ENCODE data around the gene DNAJB6. TPM values are rescaled to one million over a fixed set of nuclear protein-coding genes. Genes with fewer than 3 reads are reported as not detected.

Gene DNAJB6
- total RNA-seq, 4 donors from 2014 or later: 103 to 151 (median 139) TPM

GRCh38 chr7:157429001-157429679, 92.3 kb downstream of the DNAJB6 start:
- 89% methylated on average over 6 of the region's 15 CpGs for WGBS
- H3K27me3 ChIP-seq: peaks cover 0 to 7% (median 0%) of the 10 kb centered on the region in 4 donors
- intact Hi-C loops (cut with DNase I): no loop called here
- H3K9me3 ChIP-seq: no peaks in the 10 kb centered on the region
- no peak for DNase-seq (ENCODE audit: extremely low spot score)
- peaks cover 6 to 11% (median 9%) of the 10 kb centered on the region in 4 donors for H3K4me1 ChIP-seq
- H3K27ac ChIP-seq (replicated peaks in 1 of 4): no peak overlapping the region
- H3K4me3 ChIP-seq: no peak overlapping the region
- peaks cover 0 to 5% (median 0%) of the 10 kb centered on the region in 4 donors for H3K36me3 ChIP-seq
- TF ChIP-seq POLR2AphosphoS5 (IDR thresholded peaks at IDR 0.05) (no peak), EP300 (IDR thresholded peaks at IDR 0.05) (no peak), POLR2A (IDR thresholded peaks at IDR 0.05; ENCODE audit: low read depth) (no peak)
- TF ChIP-seq, protein P1, sequence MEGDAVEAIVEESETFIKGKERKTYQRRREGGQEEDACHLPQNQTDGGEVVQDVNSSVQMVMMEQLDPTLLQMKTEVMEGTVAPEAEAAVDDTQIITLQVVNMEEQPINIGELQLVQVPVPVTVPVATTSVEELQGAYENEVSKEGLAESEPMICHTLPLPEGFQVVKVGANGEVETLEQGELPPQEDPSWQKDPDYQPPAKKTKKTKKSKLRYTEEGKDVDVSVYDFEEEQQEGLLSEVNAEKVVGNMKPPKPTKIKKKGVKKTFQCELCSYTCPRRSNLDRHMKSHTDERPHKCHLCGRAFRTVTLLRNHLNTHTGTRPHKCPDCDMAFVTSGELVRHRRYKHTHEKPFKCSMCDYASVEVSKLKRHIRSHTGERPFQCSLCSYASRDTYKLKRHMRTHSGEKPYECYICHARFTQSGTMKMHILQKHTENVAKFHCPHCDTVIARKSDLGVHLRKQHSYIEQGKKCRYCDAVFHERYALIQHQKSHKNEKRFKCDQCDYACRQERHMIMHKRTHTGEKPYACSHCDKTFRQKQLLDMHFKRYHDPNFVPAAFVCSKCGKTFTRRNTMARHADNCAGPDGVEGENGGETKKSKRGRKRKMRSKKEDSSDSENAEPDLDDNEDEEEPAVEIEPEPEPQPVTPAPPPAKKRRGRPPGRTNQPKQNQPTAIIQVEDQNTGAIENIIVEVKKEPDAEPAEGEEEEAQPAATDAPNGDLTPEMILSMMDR (IDR thresholded peaks at IDR 0.05): no peak

DNA sequence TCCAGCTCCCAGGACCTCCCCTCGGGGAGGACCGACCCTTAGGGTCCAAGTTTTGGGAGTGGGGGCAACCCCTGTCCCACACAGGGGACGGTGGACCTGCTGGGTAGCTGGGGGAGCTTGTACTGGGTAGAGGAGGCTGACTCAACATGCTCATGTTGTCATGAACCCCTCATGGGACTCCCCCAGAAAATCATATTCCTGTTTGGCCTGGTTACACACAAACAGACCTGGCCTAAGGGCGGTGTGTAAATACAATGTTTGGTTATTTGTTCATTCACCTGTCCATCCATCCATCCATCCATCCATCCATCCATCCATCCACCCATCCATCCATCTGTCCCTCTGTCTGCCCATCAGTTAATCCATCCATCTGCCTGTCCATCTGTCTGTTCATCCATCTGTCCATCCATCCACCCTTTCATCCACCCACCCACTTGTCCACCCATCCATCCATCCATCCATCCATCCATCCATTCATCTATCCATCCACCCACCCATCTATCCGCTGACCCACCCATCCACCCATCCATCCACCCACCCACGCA, 92.9 kb downstream of the DNAJB6 start:
- H3K27me3 ChIP-seq: peaks cover 0 to 7% (median 0%) of the 10 kb centered on the region in 4 donors
- H3K9me3 ChIP-seq: no peaks in the 10 kb centered on the region
- WGBS: 96% methylated on average over 4 of the region's 6 CpGs
- peaks cover 6 to 11% (median 9%) of the 10 kb centered on the region in 4 donors for H3K4me1 ChIP-seq
- peaks cover 0 to under 1% (median 0%) of the 10 kb centered on the region in 4 donors for H3K36me3 ChIP-seq
- no peak overlapping the region for H3K27ac ChIP-seq (replicated peaks in 1 of 4)
- TF ChIP-seq EP300 (IDR thresholded peaks at IDR 0.05) (no peak), POLR2AphosphoS5 (IDR thresholded peaks at IDR 0.05) (no peak), POLR2A (IDR thresholded peaks at IDR 0.05; ENCODE audit: low read depth) (no peak)
- TF ChIP-seq, protein P1 (IDR thresholded peaks at IDR 0.05): no peak
- intact Hi-C loops (cut with DNase I): loop anchor here (5.0 to 10.0 kb wide), 2 partner anchors 455 to 978 kb away; no protein-coding TSS in a partner anchor
- DNase-seq (ENCODE audit: extremely low spot score): no peak
- H3K4me3 ChIP-seq: no peak overlapping the region

- H3K36me3 ChIP-seq: no peaks in the 10 kb centered on the region
- H3K27me3 ChIP-seq: peaks cover 0 to 7% (median 0%) of the 10 kb centered on the region in 4 donors
- H3K27ac ChIP-seq (replicated peaks in 1 of 4): no peak overlapping the region
- intact Hi-C loops (cut with DNase I): loop anchor here (5.0 to 10.0 kb wide), 2 partner anchors 454 to 977 kb away; no protein-coding TSS in a partner anchor
- no peak for DNase-seq (ENCODE audit: extremely low spot score)
- no peak overlapping the region for H3K4me3 ChIP-seq
- no peaks in the 10 kb centered on the region for H3K9me3 ChIP-seq
- TF ChIP-seq POLR2AphosphoS5 (IDR thresholded peaks at IDR 0.05) (no peak), EP300 (IDR thresholded peaks at IDR 0.05) (no peak), POLR2A (IDR thresholded peaks at IDR 0.05; ENCODE audit: low read depth) (no peak)
- TF ChIP-seq, protein P1 (IDR thresholded peaks at IDR 0.05): no peak
- peaks cover 6 to 11% (median 9%) of the 10 kb centered on the region in 4 donors for H3K4me1 ChIP-seq
- WGBS: 84% methylated on average over 7 of the region's 7 CpGs
Measured at GRCh38 chr7:157430721-157431120, 93.9 kb downstream of the DNAJB6 start.

GRCh38 chr7:157431173-157431950, 94.6 kb downstream of the DNAJB6 start:
- Histone ChIP-seq H3K27ac (replicated peaks in 1 of 4) (no peak overlapping the region), H3K4me1 (peaks cover 6 to 11% (median 9%) of the 10 kb centered on the region in 4 donors), H3K27me3 (peaks cover 0 to 7% (median 0%) of the 10 kb centered on the region in 4 donors), H3K4me3 (no peak overlapping the region), H3K9me3 (no peaks in the 10 kb centered on the region), H3K36me3 (no peaks in the 10 kb centered on the region)
- DNase-seq (ENCODE audit: extremely low spot score): no peak
- intact Hi-C loops (cut with DNase I): loop anchor here (5.0 to 10.0 kb wide), 2 partner anchors 453 to 976 kb away; no protein-coding TSS in a partner anchor
- WGBS: 81% methylated on average over 22 of the region's 29 CpGs
- TF ChIP-seq EP300 (IDR thresholded peaks at IDR 0.05) (no peak), POLR2AphosphoS5 (IDR thresholded peaks at IDR 0.05) (no peak), POLR2A (IDR thresholded peaks at IDR 0.05; ENCODE audit: low read depth) (no peak)
- TF ChIP-seq, protein P1 (IDR thresholded peaks at IDR 0.05): no peak

Data from esophagus muscularis mucosa (tissue), 4 donors.